ENCODE results near the gene MAP7D2.

- TF ChIP-seq, protein P1, sequence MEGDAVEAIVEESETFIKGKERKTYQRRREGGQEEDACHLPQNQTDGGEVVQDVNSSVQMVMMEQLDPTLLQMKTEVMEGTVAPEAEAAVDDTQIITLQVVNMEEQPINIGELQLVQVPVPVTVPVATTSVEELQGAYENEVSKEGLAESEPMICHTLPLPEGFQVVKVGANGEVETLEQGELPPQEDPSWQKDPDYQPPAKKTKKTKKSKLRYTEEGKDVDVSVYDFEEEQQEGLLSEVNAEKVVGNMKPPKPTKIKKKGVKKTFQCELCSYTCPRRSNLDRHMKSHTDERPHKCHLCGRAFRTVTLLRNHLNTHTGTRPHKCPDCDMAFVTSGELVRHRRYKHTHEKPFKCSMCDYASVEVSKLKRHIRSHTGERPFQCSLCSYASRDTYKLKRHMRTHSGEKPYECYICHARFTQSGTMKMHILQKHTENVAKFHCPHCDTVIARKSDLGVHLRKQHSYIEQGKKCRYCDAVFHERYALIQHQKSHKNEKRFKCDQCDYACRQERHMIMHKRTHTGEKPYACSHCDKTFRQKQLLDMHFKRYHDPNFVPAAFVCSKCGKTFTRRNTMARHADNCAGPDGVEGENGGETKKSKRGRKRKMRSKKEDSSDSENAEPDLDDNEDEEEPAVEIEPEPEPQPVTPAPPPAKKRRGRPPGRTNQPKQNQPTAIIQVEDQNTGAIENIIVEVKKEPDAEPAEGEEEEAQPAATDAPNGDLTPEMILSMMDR (conservative IDR thresholded peaks at IDR 0.05 in 1 of 2, IDR thresholded peaks at IDR 0.05 in 1 of 2; ENCODE audit: extremely low read depth in 1 of 2, insufficient read depth in 1 of 2, low read depth in 1 of 2, low read length in 2 of 2), result no peak
- TF ChIP-seq EZH2 (IDR thresholded peaks at IDR 0.05; ENCODE audit: borderline replicate concordance, low read length), result no peak
Measured at GRCh38 chrX:19964017-19964710, 152.5 kb downstream of the MAP7D2 start.

Data from mammary epithelial cell (primary cell).